Pancreas (tissue), 10 donors: ENCODE data around the gene SLIT3. TPM values are rescaled to one million over a fixed set of nuclear protein-coding genes. Genes with fewer than 3 reads are reported as not detected.
A peak's percentile ranks its signal among the peaks of the same experiment; 100 is the strongest.

Experiments
- ATAC-seq, 4 donors: fragments of 200-7000 bp; cut with Tn5 transposase; one replicate each; pipeline versions ENCODE4 v1.8.0 to v1.9.1; 2020; ENCODE audit warnings: mild to moderate bottlenecking in 4 of 4, moderate library complexity in 4 of 4
- DNase-seq, 6 donors: peaks; one replicate each; pipeline ENCODE4 v3.0.0-alpha.2; 2020
- FAIRE-seq: peaks from 2 replicates; lab custom pipeline; 2012; peaks lifted over from hg19 to GRCh38; lab: Jason Lieb, UNC
- H3K27ac ChIP-seq, 4 donors: fragments of 200-600 bp; sonication (generic); 1 replicate in 3 of 4; 2 replicates in 1 of 4; pipeline versions ENCODE4 v1.5.0 to v1.8.0; 2020
- H3K27me3 ChIP-seq, 4 donors: fragments of 200-600 bp; one replicate each; pipeline ENCODE4 v1.8.0; 2021
- H3K36me3 ChIP-seq, 3 donors: fragments of 200-600 bp; sonication (generic) in 1 of 3; one replicate each; pipeline versions ENCODE4 v1.5.0 to v1.8.0; 2020 to 2021
- H3K4me1 ChIP-seq, 3 donors: fragments of 200-600 bp; one replicate each; pipeline ENCODE4 v1.8.0; 2021
- H3K4me3 ChIP-seq, 4 donors: fragments of 200-600 bp; sonication (generic) in 2 of 4; one replicate each; pipeline versions ENCODE4 v1.5.0 to v1.8.0; 2020 to 2021
- H3K9me3 ChIP-seq, 4 donors: fragments of 200-600 bp; one replicate each; pipeline ENCODE4 v1.8.0; 2021
- CTCF ChIP-seq, 4 donors: fragments of 200-600 bp; sonication (generic) in 3 of 4; IDR thresholded peaks; one replicate each; pipeline versions ENCODE4 v1.5.0 to v1.8.0; 2021; ENCODE audit warnings: antibody characterized with exemption in 4 of 4
- WGBS, 2 donors: extraction: QIAGEN DNeasy Blood & Tissue Kit; methylation state at CpG; one replicate each; pipeline ENCODE4 v1.1.7; 2013; 5-methylcytosine and 5-hydroxymethylcytosine counted together
- intact Hi-C, 3 donors: fragments of 100-400 bp; cut with DNase I; formaldehyde crosslinking; loops; one replicate each; pipeline versions ENCODE4 v1.11.1 to v1.14.2; 2022
- polyA plus RNA-seq, 2 donors: library from polyadenylated mRNA; stranded (reverse); fragments of 200-250 nt; gene quantifications; one replicate each; pipeline ENCODE4 v1.2.3, GENCODE V29; 2013
- total RNA-seq, 6 donors: library from RNA; stranded (reverse); fragmentation: NEBNext Ultra II Directional in 4 of 6; extraction: Animal tissue kit (Norgen Biotek cat#: 25700) in 4 of 6; gene quantifications; one replicate each; pipeline versions ENCODE4 v1.2.1 to v1.2.4, GENCODE V29; 2021 to 2023
- donor health status: healthy with polysubstance abuse.
- donor health status: DM: no; HTN: no; CAD: no; lungs with moderate emphysema.
- donor health status: DM: no; HTN: no; CAD: no.
- donor health status: control.
- donor health status: control.
- donor health status: Bipolar disorder and iron deficiency.
- donor health status: DM: yes; HTN: yes; CAD: no.
- donor health status: DM: no; HTN: no; CAD: no.
- donor health status: DM: no; HTN: no; CAD: no.
- donor health status: DM: yes; HTN: yes; CAD: no.

SLIT3 gene
- total and polyA plus RNA-seq, 8 donors = 1.1 to 11.4 (median 2.1) TPM

GRCh38 chr5:169305366-169305765, 4.4 kb upstream of the SLIT3 start:
- TF ChIP-seq CTCF (IDR thresholded peaks at IDR 0.05) = no peak
- Histone ChIP-seq H3K4me3 (no peak overlapping the region), H3K4me1 (no peaks in the 10 kb centered on the region), H3K36me3 (no peaks in the 10 kb centered on the region), H3K27ac (no peak overlapping the region), H3K9me3 (no peaks in the 10 kb centered on the region), H3K27me3 (peaks cover 0 to 20% (median under 1%) of the 10 kb centered on the region in 4 donors)
- no peak for DNase-seq
- WGBS, 2 donors = 69 to 80% methylated on average over 4 of the region's 4 CpGs
- no peak for FAIRE-seq
- intact Hi-C loops = loop anchor here in 2 of 3 donors (10.0 kb wide), 3 partner anchors 311 to 631 kb away; no protein-coding TSS in a partner anchor
- ATAC-seq = no peak

- intact Hi-C loops = loop anchor here in 2 of 3 donors (10.0 kb wide), 3 partner anchors 309 to 629 kb away; no protein-coding TSS in a partner anchor
- FAIRE-seq = no peak
Observed at GRCh38 chr5:169304175-169304574, 3.2 kb upstream of the SLIT3 start.

GRCh38 chr5:169303119-169303515, 2.2 kb upstream of the SLIT3 start:
- ATAC-seq (no peak), DNase-seq (no peak), FAIRE-seq (no peak)
- no peak overlapping the region for H3K4me3 ChIP-seq
- H3K9me3 ChIP-seq = no peaks in the 10 kb centered on the region
- H3K27me3 ChIP-seq = peaks cover 0 to 20% (median 1%) of the 10 kb centered on the region in 4 donors
- no peak for TF ChIP-seq CTCF (IDR thresholded peaks at IDR 0.05)
- H3K36me3 ChIP-seq = no peaks in the 10 kb centered on the region
- H3K4me1 ChIP-seq = no peaks in the 10 kb centered on the region
- intact Hi-C loops = loop anchor here in 2 of 3 donors (10.0 kb wide), 3 partner anchors 308 to 628 kb away; no protein-coding TSS in a partner anchor
- H3K27ac ChIP-seq = no peak overlapping the region

More at GRCh38 chr5:169304175-169304574, 3.2 kb upstream of the SLIT3 start:
- Histone ChIP-seq H3K9me3 (no peaks in the 10 kb centered on the region), H3K4me1 (no peaks in the 10 kb centered on the region), H3K4me3 (no peak overlapping the region), H3K27ac (no peak overlapping the region), H3K36me3 (no peaks in the 10 kb centered on the region), H3K27me3 (peaks cover 0 to 20% (median 1%) of the 10 kb centered on the region in 4 donors)
- TF ChIP-seq CTCF (IDR thresholded peaks at IDR 0.05) = no peak
- WGBS, 2 donors = 36 to 72% methylated on average over 1 of the region's 1 CpG
- ATAC-seq (no peak), DNase-seq (no peak)

- Histone ChIP-seq H3K4me1 (no peaks in the 10 kb centered on the region), H3K27me3 (peaks cover 0 to 20% (median 1%) of the 10 kb centered on the region in 4 donors), H3K36me3 (no peaks in the 10 kb centered on the region), H3K9me3 (no peaks in the 10 kb centered on the region), H3K4me3 (no peak overlapping the region), H3K27ac (no peak overlapping the region)
- peak; percentile 79 to 90 (median 86) for TF ChIP-seq CTCF (IDR thresholded peaks at IDR 0.05)
- peak; percentile 62 to 81 (median 78) for ATAC-seq
- peak; percentile 42 to 85 (median 72) for DNase-seq
- intact Hi-C loops = loop anchor here in 2 of 3 donors (10.0 kb wide), 3 partner anchors 308 to 628 kb away; no protein-coding TSS in a partner anchor
- FAIRE-seq = peak; percentile 75
- 10 to 12% methylated on average over 17 of the region's 17 CpGs for WGBS, 2 donors
Observed at GRCh38 chr5:169302491-169303118, 1.7 kb upstream of the SLIT3 start.

- no peak for FAIRE-seq
- H3K27ac ChIP-seq = no peak overlapping the region
- ATAC-seq = no peak
Observed at GRCh38 chr5:169301986-169302385, 1.0 kb upstream of the SLIT3 start.

More at GRCh38 chr5:169301986-169302385, 1.0 kb upstream of the SLIT3 start:
- H3K27me3 ChIP-seq = peaks cover 0 to 20% (median 1%) of the 10 kb centered on the region in 4 donors
- intact Hi-C loops = loop anchor here in 2 of 3 donors (10.0 kb wide), 3 partner anchors 307 to 627 kb away; no protein-coding TSS in a partner anchor
- H3K9me3 ChIP-seq = no peaks in the 10 kb centered on the region
- 41 to 49% methylated on average over 12 of the region's 12 CpGs for WGBS, 2 donors
- no peak for DNase-seq
- H3K4me3 ChIP-seq = no peak overlapping the region
- no peaks in the 10 kb centered on the region for H3K36me3 ChIP-seq
- no peak for TF ChIP-seq CTCF (IDR thresholded peaks at IDR 0.05)
- no peaks in the 10 kb centered on the region for H3K4me1 ChIP-seq
